DMS 273 (cell line): Measurements from ENCODE around the gene DOCK6.

Experiments
- DNase-seq: peaks from one replicate; lab custom pipeline; 2025; ENCODE audit not compliant: unreplicated experiment; lab: John Stamatoyannopoulos, UW

DOCK6 gene

GRCh38 chr19:11225815-11226214 lies 36.5 kb downstream of the DOCK6 start:
- DNase-seq: no peak

- DNase-seq: no peak
Measured at GRCh38 chr19:11225172-11225571, 37.2 kb downstream of the DOCK6 start.

GRCh38 chr19:11224429-11224828 lies 37.9 kb downstream of the DOCK6 start:
- DNase-seq: no peak

DNA sequence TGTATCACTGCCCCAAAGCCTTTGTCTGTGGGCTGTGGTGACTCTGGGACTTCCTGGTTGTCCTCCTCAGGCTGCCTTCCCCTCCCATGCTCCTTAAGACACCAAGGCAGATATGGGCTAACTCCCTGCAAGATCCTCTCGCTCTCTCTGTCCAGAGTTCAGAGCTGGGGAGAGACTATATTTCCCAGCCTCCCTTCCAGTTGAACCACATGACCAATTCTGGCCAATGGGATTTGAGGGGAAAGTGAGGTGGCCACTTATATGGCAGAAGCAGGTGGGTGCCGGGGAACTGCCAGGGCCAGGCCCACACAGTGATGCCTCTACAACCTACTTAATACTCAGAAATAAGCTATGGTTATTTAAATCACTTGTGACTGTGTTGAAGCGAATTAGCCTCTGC lies 39.1 kb downstream of the DOCK6 start:
- DNase-seq: peak; percentile 39

DNA sequence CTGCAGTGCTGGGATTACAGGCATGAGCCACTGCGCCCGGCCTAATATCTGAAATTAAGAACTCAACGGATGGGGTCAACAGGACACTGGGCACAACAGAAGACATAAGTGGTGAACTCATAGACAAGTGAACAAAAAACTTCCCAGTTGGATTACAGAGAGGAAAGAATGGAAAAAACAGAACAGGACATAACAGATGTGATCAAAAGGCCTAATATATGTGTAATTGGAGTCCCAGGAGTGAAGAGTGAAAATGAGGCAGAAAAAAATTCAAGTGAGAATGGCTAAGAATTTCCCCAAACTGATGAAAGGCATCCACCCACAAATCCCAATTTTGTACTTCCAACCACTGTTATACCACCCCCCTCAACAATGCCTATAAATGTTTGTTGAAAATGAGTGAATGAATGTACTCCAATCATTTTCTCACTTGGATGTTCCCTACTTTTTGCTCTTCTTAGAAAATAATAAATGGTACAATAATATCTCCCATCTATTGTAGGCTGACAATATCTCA lies 41.2 kb downstream of the DOCK6 start:
- no peak for DNase-seq

DNA sequence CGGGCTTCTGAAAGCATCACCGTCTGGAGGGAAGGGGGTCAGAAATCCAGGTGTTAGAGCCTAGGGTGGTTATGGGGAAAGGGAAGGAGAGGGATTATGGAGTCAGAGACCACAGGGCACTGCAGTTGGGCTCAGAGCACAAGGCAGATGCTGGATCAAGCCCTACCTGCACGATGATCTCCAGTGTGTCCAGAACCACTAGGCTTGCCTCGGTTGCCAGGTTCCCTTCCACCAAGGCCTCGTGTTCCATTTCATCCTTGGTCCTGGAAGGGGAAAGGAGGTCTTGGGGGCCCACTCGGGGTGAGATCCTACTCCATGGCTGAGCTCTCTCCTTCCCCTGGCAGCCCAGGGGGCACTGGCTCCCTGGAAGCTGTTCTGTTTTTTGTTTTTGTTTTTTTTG lies 47.9 kb downstream of the DOCK6 start:
- DNase-seq: no peak

- DNase-seq: no peak
Measured at GRCh38 chr19:11210656-11210928, 51.7 kb downstream of the DOCK6 start.

DNA sequence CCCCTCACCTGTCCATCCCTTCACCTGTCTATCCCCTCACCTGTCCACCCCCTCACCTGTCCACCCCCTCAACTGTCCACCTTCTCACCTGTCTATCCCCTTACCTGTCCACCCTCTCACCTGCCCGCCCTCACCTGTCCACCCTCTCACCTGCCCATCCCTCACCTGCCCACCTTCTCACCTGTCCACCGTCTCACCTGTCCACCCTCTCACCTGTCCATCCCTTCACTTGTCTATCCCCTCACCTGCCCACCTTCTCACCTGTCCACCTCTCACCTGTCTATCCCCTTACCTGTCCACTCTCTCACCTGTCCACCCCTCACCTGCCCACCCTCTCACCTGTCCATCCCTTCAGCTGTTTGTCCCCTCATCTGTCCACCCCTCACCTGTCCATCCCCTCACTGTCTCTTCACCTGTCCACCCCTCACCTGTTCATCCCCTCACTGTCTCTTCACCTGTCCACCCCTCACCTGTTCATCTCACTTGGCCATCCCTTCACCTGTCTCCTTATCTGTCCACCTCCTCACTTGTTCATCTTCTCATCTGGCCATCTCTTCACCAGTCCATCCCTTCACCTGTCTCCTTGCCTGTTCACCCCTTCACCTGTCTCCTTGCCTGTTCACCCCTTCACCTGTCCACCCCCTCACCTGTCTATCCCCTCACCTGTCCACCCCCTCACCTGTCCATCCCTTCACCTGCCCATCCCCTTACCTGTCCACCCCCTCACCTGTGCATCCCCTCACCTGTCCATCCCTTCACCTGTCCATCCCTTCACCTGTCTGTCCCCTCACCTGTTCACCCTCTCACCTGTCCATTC lies 52.3 kb downstream of the DOCK6 start:
- no peak for DNase-seq

DNA sequence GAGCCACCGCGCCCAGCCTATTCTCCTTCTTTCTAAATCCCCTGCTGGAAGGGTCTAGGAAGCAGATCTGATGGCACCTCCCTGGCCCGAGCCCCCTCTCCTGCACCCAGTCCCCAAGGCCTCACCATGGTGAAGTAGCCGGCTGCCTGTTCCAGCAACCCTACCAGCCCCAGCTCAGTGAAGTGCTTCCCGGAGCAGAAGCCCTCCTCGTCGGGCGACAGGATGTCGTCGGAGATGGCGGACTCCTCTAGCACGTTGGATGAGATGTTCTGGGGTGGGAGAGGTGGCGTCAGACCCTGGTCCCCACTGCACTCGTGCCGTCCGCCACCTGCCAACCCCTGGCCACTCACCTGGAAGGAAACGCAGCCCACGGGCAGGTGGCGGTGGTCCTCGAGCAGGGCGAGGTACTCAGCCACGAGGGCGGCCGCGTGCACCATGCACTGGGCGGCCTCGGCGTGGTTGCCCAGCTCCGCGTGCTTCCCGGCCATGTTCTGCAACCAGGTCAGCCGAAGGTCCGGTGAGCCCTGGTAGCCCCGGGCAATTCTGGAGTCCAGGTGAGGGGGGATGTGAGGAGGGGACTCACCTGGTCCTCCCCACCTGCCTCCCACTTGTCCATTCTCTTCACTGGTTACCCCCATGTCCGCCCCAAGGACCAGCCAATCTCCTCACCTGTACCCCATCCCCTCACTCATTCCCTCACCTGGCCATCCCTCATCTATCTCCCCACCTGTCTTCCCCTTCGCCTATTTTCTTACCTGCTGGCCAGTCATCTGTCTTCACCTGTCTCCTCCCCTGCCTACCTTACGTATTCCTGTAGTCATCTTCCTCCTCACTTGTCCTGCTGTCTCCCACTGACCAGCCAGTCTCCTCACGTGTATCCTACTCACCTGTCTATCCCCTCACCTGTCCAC lies 53.5 kb downstream of the DOCK6 start:
- DNase-seq: peak; percentile 47

- no peak for DNase-seq
Measured at GRCh38 chr19:11205939-11206570, 56.3 kb downstream of the DOCK6 start.

- DNase-seq: peak; percentile 84
Measured at GRCh38 chr19:11204943-11205349, 57.4 kb downstream of the DOCK6 start.

GRCh38 chr19:11204076-11204602 lies 58.2 kb downstream of the DOCK6 start:
- DNase-seq: no peak

DNA sequence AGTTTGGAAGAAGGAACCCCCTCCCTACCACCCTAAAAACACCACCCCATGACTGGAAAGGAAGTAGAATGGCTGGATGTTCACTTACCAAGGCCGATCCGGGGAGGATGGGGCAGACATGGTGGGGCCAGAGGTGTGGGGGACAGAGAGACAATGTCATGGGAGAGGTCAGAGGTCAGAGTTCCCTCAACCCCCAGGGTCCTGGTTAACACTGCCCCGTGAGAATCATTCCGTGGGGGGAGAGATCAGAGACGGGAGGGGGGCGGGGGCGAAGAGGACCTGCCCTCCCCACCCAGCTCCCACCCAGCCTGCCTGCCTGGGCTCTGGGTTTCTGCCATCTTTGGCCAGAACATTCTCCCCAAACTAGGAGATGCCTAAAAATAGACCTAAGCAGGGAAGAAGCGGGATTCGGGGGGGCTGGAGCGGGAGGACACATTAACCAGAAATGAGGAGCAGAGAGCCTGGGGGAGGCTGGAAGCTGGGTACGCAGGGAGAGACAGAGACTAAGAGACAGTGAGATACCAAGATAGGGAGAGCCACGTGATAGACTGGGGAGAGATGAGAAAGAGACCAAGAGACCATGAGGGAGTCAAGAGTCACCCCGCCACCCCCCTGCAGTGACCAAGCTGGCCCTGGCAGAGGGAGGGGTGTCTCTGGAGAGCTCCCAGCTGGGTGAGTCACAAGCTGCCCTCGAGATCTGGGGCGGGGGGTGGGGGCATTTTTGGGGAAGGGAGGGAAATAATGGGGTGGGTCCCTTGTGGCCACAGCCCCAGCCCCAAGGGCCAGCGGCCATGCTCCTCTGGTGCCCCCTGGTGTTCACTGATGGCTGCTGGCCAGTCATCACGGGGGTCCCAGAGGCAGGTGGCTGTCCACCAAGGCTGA lies 58.9 kb downstream of the DOCK6 start:
- peak; percentile 69 for DNase-seq

DNA sequence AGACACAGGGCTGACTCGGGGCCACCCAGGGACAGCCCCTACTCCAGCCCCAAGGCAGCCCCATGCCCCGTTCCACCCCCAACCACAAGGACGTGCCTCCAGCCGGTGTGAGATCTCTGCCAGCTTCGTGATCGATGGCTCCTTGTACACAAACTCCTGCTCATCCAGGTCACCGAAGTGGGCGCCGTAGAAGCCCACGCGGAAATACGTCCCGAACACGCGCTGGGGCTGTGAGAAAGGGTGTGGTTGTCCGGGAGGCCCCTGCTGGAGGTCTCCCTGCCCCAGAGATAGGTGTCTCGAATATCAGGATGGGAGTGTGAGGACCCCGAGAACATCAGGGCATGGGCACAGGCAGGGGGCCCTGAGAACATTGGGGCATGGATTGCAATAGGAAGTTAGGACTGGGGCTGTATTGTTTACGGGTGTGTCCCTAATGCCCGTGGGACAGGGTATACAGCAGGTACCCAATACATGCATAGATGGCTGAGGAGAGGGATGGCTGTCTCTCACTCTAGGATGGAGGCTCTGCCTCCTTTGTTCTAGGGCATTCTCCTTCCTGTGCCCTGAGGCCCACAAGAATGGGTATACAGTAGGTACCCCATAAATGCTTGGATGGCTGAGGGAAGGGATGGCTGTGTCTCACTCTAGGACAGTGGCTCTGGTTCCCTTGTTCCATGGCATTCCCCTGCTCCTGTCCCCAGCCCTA lies 59.7 kb downstream of the DOCK6 start:
- DNase-seq: no peak

DNA sequence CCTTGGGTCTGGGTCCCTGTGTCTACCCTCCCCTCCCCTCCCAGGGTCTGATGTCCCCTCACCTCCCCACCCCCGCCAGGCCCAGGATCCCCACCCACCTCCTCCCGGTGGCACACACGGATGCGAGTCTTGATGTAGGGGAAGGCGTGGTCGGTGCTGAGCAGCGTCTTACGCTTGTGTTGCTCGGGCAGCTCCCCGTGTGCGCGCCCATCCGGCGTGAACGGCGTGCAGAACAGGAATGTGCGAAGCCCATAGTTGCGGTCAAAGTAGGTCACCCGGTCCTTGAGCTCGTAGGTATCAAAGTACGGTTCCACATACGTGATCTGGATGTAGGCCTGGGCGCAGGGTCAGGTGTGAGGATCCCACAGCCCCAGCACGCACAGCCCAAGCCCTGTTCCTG lies 60.5 kb downstream of the DOCK6 start:
- DNase-seq: no peak

DNA sequence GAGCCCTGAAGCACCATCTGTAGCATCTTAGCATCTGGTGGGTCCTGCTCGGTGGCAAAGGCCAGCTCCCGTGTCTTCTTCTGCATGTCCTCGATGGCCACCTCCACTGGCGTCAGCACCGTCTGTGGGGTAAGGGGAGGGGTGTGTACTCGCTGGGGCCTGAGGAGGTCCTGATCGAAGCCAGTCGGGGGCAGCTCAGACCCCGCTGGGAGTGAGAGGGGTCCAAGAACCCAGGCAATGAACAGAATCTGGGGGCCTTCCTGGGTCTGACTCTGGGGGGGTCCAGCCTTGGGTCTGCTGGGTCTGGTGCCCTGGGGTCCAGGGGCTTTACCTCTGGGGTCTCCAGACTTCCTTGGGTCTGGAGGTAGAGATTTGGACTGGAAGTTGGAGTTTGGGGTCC lies 61.4 kb downstream of the DOCK6 start:
- DNase-seq: no peak

DNA sequence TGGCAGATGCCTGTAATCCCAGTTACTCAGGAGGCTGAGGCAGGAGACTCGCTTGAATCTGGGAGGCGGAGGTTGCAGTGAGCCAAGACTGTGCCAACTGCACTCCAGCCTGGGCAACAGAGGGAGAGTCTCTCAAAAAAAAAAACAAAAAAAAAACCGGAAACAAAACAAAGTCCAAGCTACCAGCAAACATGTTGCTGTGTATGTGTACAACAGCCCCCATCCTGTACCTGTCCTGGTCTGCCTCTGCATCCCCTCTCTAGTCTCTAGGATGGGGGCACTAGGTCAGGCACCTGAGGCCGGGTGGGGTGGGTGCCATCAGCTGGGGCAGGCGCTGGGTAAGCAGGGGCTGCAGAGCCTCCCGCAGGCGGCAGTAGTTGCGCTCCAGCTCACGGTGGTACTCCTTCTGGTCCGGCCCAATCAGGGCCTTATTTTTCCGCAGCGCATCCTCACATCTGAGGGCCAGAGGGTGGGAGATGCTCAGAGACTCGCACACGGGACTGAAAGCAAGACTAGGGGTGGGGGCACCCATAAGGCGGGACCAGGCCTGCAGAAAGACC lies 62.2 kb downstream of the DOCK6 start:
- no peak for DNase-seq

DNA sequence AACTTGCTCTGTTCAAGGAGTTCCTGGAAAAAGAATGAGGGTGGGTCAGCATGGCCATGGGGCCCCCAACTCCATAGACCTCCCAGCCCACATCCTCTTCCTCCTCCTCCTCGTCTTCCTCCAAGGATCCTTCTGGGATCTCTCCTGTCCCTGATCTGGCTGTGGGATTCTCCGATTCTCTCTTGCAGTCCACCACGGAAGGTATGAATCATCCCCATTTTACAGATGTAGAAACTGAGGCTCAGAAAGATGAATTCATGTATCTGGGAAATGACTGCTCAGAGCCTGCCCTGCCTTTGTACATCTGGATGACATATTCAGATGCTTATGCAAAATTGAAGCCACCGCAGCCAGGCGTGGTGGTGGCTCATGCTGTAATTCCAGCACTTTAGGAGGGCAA lies 62.8 kb downstream of the DOCK6 start:
- no peak for DNase-seq

GRCh38 chr19:11198769-11199424 lies 63.4 kb downstream of the DOCK6 start:
- DNase-seq: no peak
